Activated CD4-positive, alpha-beta memory T cell treated with anti-CD3 and anti-CD28 coated beads for 36 hours (primary cell): ENCODE results near the gene PEX1. TPM values are rescaled to one million over a fixed set of nuclear protein-coding genes. Genes with fewer than 3 reads are reported as not detected.
A peak's percentile ranks its signal among the peaks of the same experiment; 100 is the strongest.
"Not testable (repeated sequence)": the region's sequence is repeated elsewhere in the genome, so short reads cannot be mapped to it uniquely, and the experiment has no call there.

Experiments used
- CTCF ChIA-PET: fragments of 350-600 bp; sonication (Branson Sonifier 250); formaldehyde crosslinking; loops from one replicate; lab custom pipeline; 2021; ENCODE audit warnings: antibody characterized with exemption, inconsistent platforms; lab: Charles Lee
- POLR2A ChIA-PET: fragments of 350-600 bp; sonication (Branson Sonifier 250); formaldehyde crosslinking; loops from one replicate; lab custom pipeline; 2021; ENCODE audit warnings: antibody characterized with exemption; lab: Charles Lee
- DNase-seq: peaks from one replicate; pipeline ENCODE4 v3.0.0-alpha.2; 2020
- H3K27ac Mint-ChIP-seq: one replicate; pipeline ENCODE4 v1.8.0; 2021; ENCODE audit warnings: mixed read lengths
- H3K27me3 Mint-ChIP-seq: one replicate; pipeline ENCODE4 v1.8.0; 2021; ENCODE audit warnings: mixed read lengths
- H3K36me3 Mint-ChIP-seq: one replicate; pipeline ENCODE4 v1.8.0; 2021; ENCODE audit warnings: mixed read lengths
- H3K4me1 Mint-ChIP-seq: one replicate; pipeline ENCODE4 v1.8.0; 2021; ENCODE audit warnings: low read depth, mixed read lengths
- H3K4me3 Mint-ChIP-seq: one replicate; pipeline ENCODE4 v1.8.0; 2021; ENCODE audit warnings: mild to moderate bottlenecking, mixed read lengths
- H3K9me3 Mint-ChIP-seq: one replicate; pipeline ENCODE4 v1.8.0; 2021; ENCODE audit warnings: mixed read lengths
- intact Hi-C: fragments of 100-400 bp; cut with micrococcal nuclease; formaldehyde crosslinking; loops from one replicate; pipeline ENCODE4 v1.15.1; 2023
- total RNA-seq, 2 experiments: library from RNA; stranded (reverse); gene quantifications; one replicate each; pipeline ENCODE4 v1.2.3, GENCODE V29; 2021

Gene PEX1
- total RNA-seq, 2 experiments from 2014 or later = 16.9 to 17.0 TPM

DNA sequence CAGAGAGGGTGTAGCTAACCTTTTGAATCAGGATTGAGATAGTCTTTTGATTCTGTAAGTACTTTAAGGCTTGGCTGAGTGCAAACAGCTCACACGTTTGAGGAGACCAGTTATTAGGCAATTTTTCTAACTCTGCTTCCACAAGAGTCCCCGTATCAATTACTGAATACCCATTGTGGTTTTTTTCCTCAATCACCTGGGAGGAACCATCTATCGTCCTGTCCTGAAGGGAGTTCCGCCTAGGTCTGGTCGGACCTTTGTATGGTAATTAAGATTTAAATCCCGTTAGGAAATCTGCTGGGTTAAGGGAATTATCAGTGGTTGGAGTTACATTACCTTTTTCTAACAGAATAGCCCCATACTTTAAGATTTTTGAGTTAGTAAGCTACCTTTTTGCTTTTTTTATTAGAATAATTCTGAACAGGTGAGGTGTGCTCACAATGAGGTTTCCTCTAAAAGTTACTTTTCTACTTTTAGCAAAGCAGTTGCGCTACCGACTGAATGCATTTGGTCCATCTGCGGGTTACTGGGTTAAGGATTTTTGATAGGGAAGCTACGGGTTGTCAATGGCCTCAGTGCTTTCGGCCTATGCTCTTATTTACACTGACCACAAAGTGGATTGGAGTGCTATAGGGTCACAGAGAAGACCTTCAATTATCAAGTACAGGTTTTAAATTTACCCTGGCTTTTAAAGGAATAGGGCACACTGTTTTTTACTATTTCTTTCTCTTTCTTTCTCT is 52.3 kb downstream of the PEX1 start:
- DNase-seq, H3K4me3 Mint-ChIP-seq, H3K27ac Mint-ChIP-seq, intact Hi-C loops, H3K9me3 Mint-ChIP-seq, H3K36me3 Mint-ChIP-seq, POLR2A ChIA-PET, H3K27me3 Mint-ChIP-seq, H3K4me1 Mint-ChIP-seq: not testable (repeated sequence)
- CTCF ChIA-PET = interaction anchor here (1.3 kb wide), 1 partner anchor 14 kb away, joined by 4 read pairs; no protein-coding TSS in a partner anchor

DNA sequence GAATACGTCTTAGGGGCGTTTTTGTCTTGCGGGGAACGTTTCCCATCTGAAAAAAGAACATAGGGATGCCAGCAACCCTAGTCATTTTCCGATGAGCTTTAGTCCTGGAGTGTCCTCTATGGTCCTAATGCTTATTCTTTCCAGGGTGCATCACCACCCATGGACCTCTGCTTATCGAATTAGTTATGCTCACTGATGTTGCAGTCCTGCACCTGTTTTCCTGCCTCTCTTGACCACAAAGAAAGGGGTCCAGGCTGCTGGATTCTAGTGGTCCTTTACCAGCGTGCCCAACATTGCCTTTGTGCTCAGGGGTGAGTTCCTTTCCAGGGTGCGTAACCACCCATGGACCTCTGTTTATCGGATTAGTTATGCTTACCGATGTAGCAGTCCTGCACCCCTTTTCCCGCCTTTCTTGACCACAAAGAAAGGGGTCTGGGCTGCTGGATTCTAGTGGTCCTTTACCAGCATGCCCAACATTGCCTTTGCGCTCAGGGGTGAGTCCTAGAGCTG is 53.0 kb downstream of the PEX1 start:
- CTCF ChIA-PET, intact Hi-C loops: not testable (repeated sequence)

DNA sequence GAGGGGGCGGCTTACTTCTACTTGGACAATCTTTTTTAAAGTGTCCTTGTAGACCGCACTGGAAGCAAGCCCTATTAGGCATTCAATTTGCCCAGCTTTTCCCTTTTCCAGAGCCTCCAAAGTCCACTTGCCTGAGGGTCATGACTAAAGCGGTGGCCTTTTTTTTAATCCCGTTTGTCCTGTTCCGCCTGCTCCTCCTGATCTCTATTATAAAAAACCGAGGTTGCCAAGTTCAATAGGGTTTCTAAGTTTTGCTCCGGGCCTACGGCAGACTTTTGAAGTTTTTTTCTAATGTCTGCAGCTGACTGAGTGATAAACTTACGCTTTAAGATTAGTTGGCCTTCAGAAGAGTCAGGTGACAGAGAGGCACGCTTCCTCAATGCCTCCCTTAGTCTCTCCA is 54.3 kb downstream of the PEX1 start:
- H3K27me3 Mint-ChIP-seq, H3K27ac Mint-ChIP-seq, H3K36me3 Mint-ChIP-seq, POLR2A ChIA-PET, H3K4me1 Mint-ChIP-seq, intact Hi-C loops, DNase-seq, H3K9me3 Mint-ChIP-seq, H3K4me3 Mint-ChIP-seq, CTCF ChIA-PET: not testable (repeated sequence)

More for the DNA sequence above, 53.0 kb downstream of the PEX1 start:
- H3K4me3 Mint-ChIP-seq, H3K27me3 Mint-ChIP-seq, H3K9me3 Mint-ChIP-seq, POLR2A ChIA-PET, H3K4me1 Mint-ChIP-seq, DNase-seq, H3K27ac Mint-ChIP-seq, H3K36me3 Mint-ChIP-seq: not testable (repeated sequence)

DNA sequence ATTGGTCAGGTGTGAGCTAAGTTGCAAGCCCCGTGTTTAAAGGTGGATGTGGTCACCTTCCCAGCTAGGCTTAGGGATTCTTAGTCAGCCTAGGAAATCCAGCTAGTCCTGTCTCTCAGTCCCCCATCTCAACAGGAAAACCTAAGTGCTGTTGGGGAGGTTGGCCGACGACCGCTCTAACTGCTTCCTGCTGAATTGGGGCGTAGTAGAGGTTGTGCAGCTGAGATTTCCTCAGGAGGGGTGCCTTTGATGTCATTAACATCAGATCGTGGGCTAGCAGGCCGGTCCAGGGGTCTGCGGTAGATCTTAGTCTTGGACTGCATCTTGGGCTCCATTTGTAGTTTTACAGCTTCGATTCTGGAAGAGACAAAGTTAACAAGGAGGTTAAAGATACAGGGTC is 59.7 kb downstream of the PEX1 start:
- H3K4me3 Mint-ChIP-seq, H3K36me3 Mint-ChIP-seq, DNase-seq, H3K27ac Mint-ChIP-seq, H3K4me1 Mint-ChIP-seq, POLR2A ChIA-PET, intact Hi-C loops, CTCF ChIA-PET, H3K27me3 Mint-ChIP-seq: not testable (repeated sequence)
- peaks cover 13% of the 10 kb centered on the region for H3K9me3 Mint-ChIP-seq

DNA sequence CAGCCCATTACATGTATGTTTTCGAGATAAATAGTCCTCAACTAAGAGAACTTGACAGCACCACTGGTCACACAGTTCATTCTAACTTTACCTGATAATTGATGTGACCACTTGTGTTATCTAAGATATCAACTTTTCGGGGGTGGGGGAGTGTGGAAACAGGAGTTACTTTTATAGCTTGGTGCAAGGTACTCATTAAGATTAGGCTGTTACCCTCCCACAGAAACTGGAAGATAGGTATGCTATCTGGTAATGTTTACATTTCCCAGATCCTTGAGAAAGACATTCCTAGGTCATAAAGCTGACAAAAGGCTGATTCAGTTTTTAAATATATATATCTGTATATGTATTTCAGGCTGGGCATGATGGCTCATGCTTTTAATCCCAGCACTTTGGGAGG is 61.6 kb downstream of the PEX1 start:
- Mint-ChIP-seq H3K9me3 (peaks cover 13% of the 10 kb centered on the region), H3K4me1 (no peaks in the 10 kb centered on the region), H3K4me3 (no peak overlapping the region), H3K27me3 (no peaks in the 10 kb centered on the region), H3K27ac (no peak overlapping the region), H3K36me3 (peaks cover 8% of the 10 kb centered on the region)
- ChIA-PET POLR2A (no interaction called here), CTCF (interaction anchor here (0.7 kb wide), 1 partner anchor 9 kb away, joined by 3 read pairs; no protein-coding TSS in a partner anchor)
- no peak for DNase-seq
- intact Hi-C loops = no loop called here

DNA sequence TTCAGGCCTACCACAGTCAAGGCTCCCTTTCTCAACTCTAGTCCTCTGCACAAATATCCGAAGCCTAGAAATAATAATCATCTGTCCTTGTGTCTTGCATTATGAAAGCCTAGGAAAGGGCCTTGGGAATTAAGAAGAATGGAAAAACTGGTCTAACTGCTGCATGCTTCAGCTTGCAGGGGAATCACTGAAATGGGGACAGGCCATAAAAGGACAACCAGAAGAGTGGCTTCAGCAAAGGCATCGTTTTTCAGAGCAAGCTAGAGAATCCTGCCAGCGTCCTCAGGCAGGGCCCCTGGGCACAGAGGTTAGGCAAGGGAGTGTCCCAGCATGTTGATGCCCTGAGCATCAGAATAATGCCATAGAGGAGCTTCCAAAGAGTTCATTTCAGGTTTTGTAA is 63.8 kb downstream of the PEX1 start:
- Mint-ChIP-seq H3K9me3 (peaks cover 13% of the 10 kb centered on the region), H3K27ac (no peak overlapping the region), H3K27me3 (no peaks in the 10 kb centered on the region), H3K4me1 (no peaks in the 10 kb centered on the region), H3K4me3 (no peak overlapping the region), H3K36me3 (peaks cover 8% of the 10 kb centered on the region)
- intact Hi-C loops = loop anchor here (5.0 kb wide), 1 partner anchor 287 kb away; the partner anchor contains the start of gene LRRD1
- DNase-seq = no peak
- POLR2A ChIA-PET = no interaction called here
- CTCF ChIA-PET = interaction anchor here (1.9 kb wide), 1 partner anchor 41 kb away, joined by 7 read pairs; no protein-coding TSS in a partner anchor

DNA sequence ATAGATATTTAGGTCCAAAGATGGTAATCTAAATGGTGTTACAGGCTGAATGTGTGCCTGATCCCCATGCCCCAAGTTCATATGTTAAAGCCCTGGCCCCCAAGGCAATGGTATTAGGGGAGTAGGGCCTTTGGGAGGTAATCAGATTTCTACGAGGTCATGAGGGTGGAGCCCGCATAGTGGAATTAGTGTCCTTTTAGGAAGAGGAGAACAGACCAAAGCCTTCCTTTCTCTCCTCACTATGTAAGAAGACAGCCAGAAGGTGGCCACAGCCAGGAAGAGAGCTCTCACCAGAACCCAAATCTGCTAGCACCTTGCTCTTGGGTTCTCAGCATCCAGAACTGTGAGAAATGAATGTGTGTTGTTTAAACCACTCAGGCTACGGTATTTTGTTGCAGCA is 65.8 kb downstream of the PEX1 start:
- intact Hi-C loops = loop anchor here (5.0 kb wide), 1 partner anchor 285 kb away; the partner anchor contains the start of gene LRRD1
- H3K4me1 Mint-ChIP-seq = no peaks in the 10 kb centered on the region
- no peaks in the 10 kb centered on the region for H3K9me3 Mint-ChIP-seq
- no peak overlapping the region for H3K27ac Mint-ChIP-seq
- POLR2A ChIA-PET = no interaction called here
- CTCF ChIA-PET = no interaction called here
- peaks cover 4% of the 10 kb centered on the region for H3K36me3 Mint-ChIP-seq
- DNase-seq = no peak
- H3K27me3 Mint-ChIP-seq = no peaks in the 10 kb centered on the region
- no peak overlapping the region for H3K4me3 Mint-ChIP-seq

DNA sequence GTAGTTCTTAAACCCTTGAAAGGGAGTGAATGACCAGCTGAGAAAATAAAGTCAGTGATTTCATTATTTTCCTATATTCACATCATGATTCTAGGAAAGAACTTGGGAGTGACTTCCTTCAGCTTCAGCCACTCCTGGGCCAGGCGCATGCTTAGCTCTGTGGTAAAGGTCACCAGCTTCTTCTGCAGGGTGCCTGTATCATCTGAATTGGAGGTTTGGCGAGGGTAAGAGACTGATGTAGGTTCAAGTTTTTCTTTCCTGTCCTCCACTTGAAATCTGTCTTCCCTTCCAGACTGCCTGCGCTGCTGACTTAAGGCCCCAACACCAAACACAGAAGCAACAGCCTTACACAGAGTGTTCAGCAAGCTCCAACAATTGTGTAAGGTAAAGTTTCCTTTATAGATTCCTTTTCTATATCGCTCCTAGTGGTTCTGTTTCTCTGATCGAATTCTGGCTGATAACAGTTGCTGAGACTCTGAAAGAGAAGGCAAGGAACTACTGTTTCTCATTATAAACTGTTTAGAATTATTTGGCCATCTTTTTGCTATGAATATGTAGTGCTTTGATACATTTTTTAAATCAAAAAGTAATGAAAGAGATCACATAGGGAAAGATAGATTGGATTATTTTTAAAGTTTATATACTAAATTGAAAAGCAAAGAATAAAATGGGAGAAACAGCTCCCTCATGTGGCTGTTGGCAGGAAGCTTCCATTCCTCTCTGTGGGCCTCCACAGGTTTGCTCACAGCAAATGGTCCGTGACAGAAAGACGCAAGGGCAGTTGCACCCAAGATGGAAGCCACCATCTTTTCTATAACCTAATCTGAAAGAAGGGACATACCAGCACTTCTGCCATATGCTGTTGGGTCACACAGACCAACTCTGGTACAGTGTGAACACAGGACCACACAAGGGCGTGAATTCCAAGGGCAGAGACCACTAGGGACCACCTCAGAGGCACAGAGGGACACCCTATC is 67.0 kb downstream of the PEX1 start:
- no peaks in the 10 kb centered on the region for H3K27me3 Mint-ChIP-seq
- intact Hi-C loops = loop anchor here (1.0 to 5.0 kb wide), 2 partner anchors 37 to 284 kb away; partner anchors contain the start of gene LRRD1
- H3K36me3 Mint-ChIP-seq = peaks cover 5% of the 10 kb centered on the region
- H3K27ac Mint-ChIP-seq = no peak overlapping the region
- no peak overlapping the region for H3K4me3 Mint-ChIP-seq
- H3K4me1 Mint-ChIP-seq = no peaks in the 10 kb centered on the region
- H3K9me3 Mint-ChIP-seq = no peaks in the 10 kb centered on the region
- DNase-seq = peak; percentile 41
- ChIA-PET CTCF (interaction anchor here (0.5 to 3.0 kb wide), 18 partner anchors 11 to 328 kb away, joined by 3 to 13 read pairs (median 3); partner anchors contain the start of genes GATAD1, PEX1 and RBM48), POLR2A (no interaction called here)

DNA sequence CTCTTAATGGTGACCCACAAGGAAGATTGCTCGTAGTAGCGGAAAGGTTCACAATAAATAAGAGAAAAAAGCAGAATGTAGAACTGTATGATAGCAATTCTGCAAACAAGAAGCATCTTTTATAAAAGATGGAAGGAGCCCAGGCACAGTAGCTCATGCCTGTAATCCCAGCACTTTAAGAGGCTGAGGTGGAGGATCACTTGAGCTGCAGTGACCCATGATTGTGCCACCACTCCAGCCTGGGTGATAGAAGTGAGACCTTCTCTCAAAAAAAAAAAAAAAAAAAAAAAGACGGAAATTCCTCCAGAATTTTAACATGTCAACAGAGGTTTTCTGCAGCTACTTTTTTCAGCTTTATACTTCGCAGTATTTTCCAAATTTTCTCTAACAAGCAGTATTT is 67.8 kb downstream of the PEX1 start:
- H3K4me1 Mint-ChIP-seq = no peaks in the 10 kb centered on the region
- no peaks in the 10 kb centered on the region for H3K9me3 Mint-ChIP-seq
- CTCF ChIA-PET = interaction anchor here (0.7 to 3.0 kb wide), 11 partner anchors 10 to 327 kb away, joined by 3 to 13 read pairs (median 3); partner anchors contain the start of genes GATAD1, PEX1 and RBM48
- POLR2A ChIA-PET = interaction anchor here (1.2 kb wide), 1 partner anchor 13 kb away, joined by 3 read pairs; no protein-coding TSS in a partner anchor
- no peak overlapping the region for H3K27ac Mint-ChIP-seq
- H3K36me3 Mint-ChIP-seq = peaks cover 7% of the 10 kb centered on the region
- DNase-seq = no peak
- intact Hi-C loops = loop anchor here (5.0 kb wide), 1 partner anchor 283 kb away; the partner anchor contains the start of gene LRRD1
- H3K27me3 Mint-ChIP-seq = no peaks in the 10 kb centered on the region
- H3K4me3 Mint-ChIP-seq = no peak overlapping the region

DNA sequence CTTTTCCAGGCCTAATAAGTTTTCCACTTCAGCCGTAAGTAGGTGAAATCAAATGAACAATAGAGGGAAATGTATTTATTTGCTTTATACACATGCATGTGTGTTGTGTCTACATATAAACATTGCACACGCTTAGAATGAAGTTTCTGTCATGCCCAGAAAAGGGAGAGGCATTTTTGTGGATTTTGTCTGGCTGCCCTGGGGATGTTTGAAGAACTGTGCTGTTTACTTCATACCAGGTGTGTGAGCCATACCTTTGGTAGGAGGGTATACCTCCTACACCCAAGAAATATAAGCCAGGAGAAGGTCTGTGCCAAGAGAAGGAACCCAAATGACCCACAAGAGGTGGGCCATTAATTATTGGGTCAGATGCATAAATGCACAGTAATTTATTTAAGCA is 68.2 kb downstream of the PEX1 start:
- Mint-ChIP-seq H3K27me3 (no peaks in the 10 kb centered on the region), H3K27ac (no peak overlapping the region), H3K36me3 (peaks cover 7% of the 10 kb centered on the region), H3K4me3 (no peak overlapping the region), H3K9me3 (no peaks in the 10 kb centered on the region), H3K4me1 (no peaks in the 10 kb centered on the region)
- ChIA-PET CTCF (interaction anchor here (1.2 to 3.0 kb wide), 3 partner anchors 9 to 117 kb away, joined by 3 to 13 read pairs (median 10); partner anchors contain the start of gene GATAD1), POLR2A (interaction anchor here (1.2 kb wide), 1 partner anchor 12 kb away, joined by 3 read pairs; no protein-coding TSS in a partner anchor)
- intact Hi-C loops = loop anchor here (5.0 kb wide), 1 partner anchor 283 kb away; the partner anchor contains the start of gene LRRD1
- no peak for DNase-seq

DNA sequence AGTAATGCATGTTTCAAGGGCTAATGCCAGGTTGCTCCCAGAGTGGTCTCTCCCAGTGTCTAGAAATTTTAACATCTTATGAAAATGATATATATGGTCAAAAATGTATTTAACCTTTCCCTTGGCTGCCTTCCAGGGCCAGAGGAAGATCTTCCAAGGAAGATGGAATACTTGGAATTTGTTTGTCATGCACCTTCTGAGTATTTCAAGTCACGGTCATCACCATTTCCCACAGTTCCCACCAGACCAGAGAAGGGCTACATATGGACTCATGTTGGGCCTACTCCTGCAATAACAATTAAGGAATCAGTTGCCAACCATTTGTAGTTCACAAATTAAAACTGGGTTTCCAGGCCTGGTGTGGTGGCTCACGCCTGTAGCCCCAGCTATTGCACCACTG is 72.1 kb downstream of the PEX1 start:
- intact Hi-C loops = no loop called here
- Mint-ChIP-seq H3K27me3 (no peaks in the 10 kb centered on the region), H3K27ac (no peak overlapping the region), H3K9me3 (no peaks in the 10 kb centered on the region), H3K4me3 (no peak overlapping the region), H3K36me3 (peaks cover 14% of the 10 kb centered on the region), H3K4me1 (no peaks in the 10 kb centered on the region)
- no peak for DNase-seq
- POLR2A ChIA-PET = no interaction called here
- CTCF ChIA-PET = interaction anchor here (2.7 kb wide), 1 partner anchor 9 kb away, joined by 14 read pairs; the partner anchor contains the start of gene GATAD1
